MM.1S (cell line): ENCODE data around the gene KDM6A.

Source experiments
- DNase-seq: peaks from one replicate; pipeline ENCODE4 v3.0.0-alpha.2; 2015
- H2AFZ ChIP-seq: fragments of 300-600 bp; sonication (generic); 2 replicates; pipeline ENCODE4 v1.6.0; 2016; ENCODE audit warnings: antibody characterized with exemption, low read length
- H3F3A ChIP-seq: fragments of 300-600 bp; sonication (generic); 2 replicates; pipeline ENCODE4 v1.6.1; 2016; ENCODE audit warnings: mild to moderate bottlenecking, antibody characterized with exemption, low read length, moderate library complexity, mixed read lengths; ENCODE audit not compliant: insufficient read depth
- H3K27ac ChIP-seq: fragments of 300-600 bp; sonication (generic); 2 replicates; pipeline ENCODE4 v1.5.1; 2016; ENCODE audit warnings: mild to moderate bottlenecking, low read length
- H3K27me3 ChIP-seq: fragments of 300-600 bp; sonication (generic); replicated peaks from 2 replicates; pipeline ENCODE4 v1.6.0; 2016; ENCODE audit warnings: low read length; ENCODE audit not compliant: insufficient read depth
- H3K36me3 ChIP-seq: fragments of 300-600 bp; sonication (generic); replicated peaks from 2 replicates; pipeline ENCODE4 v1.6.1; 2016; ENCODE audit warnings: mild to moderate bottlenecking, low read length, mixed read lengths; ENCODE audit not compliant: insufficient read depth
- H3K4me1 ChIP-seq: fragments of 300-600 bp; sonication (generic); 2 replicates; pipeline ENCODE4 v1.6.1; 2016; ENCODE audit warnings: low read length, mixed read lengths
- H3K4me2 ChIP-seq: fragments of 300-600 bp; sonication (generic); 2 replicates; pipeline ENCODE4 v1.6.0; 2016; ENCODE audit warnings: low read depth, low read length
- H3K4me3 ChIP-seq: fragments of 300-600 bp; sonication (generic); 2 replicates; pipeline ENCODE4 v1.5.1; 2016; ENCODE audit warnings: low read length, mixed read lengths
- H3K79me2 ChIP-seq: fragments of 300-600 bp; sonication (generic); 2 replicates; pipeline ENCODE4 v1.6.1; 2016; ENCODE audit warnings: mixed run types, low read length, mixed read lengths
- H3K9ac ChIP-seq: fragments of 300-600 bp; sonication (generic); 2 replicates; pipeline ENCODE4 v1.6.1; 2016; ENCODE audit warnings: low read length, mixed read lengths
- H3K9me2 ChIP-seq: fragments of 300-600 bp; sonication (generic); replicated peaks from 2 replicates; pipeline ENCODE4 v1.6.1; 2016; ENCODE audit warnings: mild to moderate bottlenecking, low read length, mixed read lengths; ENCODE audit not compliant: insufficient read depth
- H3K9me3 ChIP-seq: fragments of 300-600 bp; sonication (generic); replicated peaks from 2 replicates; pipeline ENCODE4 v1.6.1; 2016; ENCODE audit warnings: mild to moderate bottlenecking, low read length, mixed read lengths; ENCODE audit not compliant: insufficient read depth
- H4K20me1 ChIP-seq: fragments of 300-600 bp; sonication (generic); 2 replicates; pipeline ENCODE4 v1.6.1; 2016; ENCODE audit warnings: mild to moderate bottlenecking, low read length, moderate library complexity, mixed read lengths; ENCODE audit not compliant: insufficient read depth
- CTCF ChIP-seq: fragments of 300-600 bp; sonication (generic); IDR thresholded peaks from 2 replicates; pipeline ENCODE4 v1.5.1; 2016; ENCODE audit warnings: antibody characterized with exemption, low read length, mixed read lengths
- EZH2 ChIP-seq: fragments of 300-600 bp; sonication (generic); optimal IDR thresholded peaks from 2 replicates; pipeline ENCODE3; 2017; ENCODE audit warnings: low read depth, mild to moderate bottlenecking, antibody characterized with exemption, low read length, mixed read lengths
- EZH2phosphoT487 ChIP-seq: fragments of 300-600 bp; sonication (generic); IDR thresholded peaks from 2 replicates; pipeline ENCODE4 v1.6.1; 2018; ENCODE audit warnings: antibody characterized with exemption, low read length

The KDM6A gene

DNA sequence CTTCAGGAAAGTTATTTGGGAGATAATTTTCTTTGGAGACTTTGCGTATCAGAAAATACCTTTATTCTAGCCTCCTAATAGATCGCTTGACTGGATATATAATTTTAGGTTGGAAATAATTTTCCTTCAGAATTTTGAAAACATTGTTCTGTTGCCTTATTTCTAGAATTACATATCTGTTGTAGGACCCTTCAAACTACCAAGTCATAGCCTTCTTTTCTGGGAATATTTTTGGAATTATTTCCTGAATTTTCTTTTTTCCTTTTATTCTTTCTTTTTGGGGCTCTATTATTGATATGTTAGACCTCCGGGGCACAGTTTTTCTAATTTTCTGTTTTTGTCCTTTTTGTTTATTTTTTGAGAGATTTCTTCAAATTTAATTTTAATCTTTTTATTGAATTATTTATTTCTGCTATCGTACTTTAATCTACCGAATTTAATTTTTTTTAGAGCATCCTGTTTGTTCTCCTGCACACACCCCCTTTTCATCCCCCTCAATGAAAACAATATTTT, 100.5 kb downstream of the KDM6A start:
- no peak overlapping the region for H3K27ac ChIP-seq
- no peak overlapping the region for H2AFZ ChIP-seq
- H3K4me3 ChIP-seq, result no peak overlapping the region
- H3K27me3 ChIP-seq, result no peaks in the 10 kb centered on the region
- peaks cover 79% of the 10 kb centered on the region for H3K79me2 ChIP-seq
- H3K9ac ChIP-seq, result no peak overlapping the region
- H3K4me2 ChIP-seq, result no peak overlapping the region
- no peaks in the 10 kb centered on the region for H3K9me2 ChIP-seq
- H3K4me1 ChIP-seq, result no peaks in the 10 kb centered on the region
- no peaks in the 10 kb centered on the region for H4K20me1 ChIP-seq
- TF ChIP-seq EZH2phosphoT487 (no peak), CTCF (no peak)
- DNase-seq, result no peak
- no peaks in the 10 kb centered on the region for H3K36me3 ChIP-seq
- H3F3A ChIP-seq, result no peaks in the 10 kb centered on the region
- no peaks in the 10 kb centered on the region for H3K9me3 ChIP-seq

- Histone ChIP-seq H3K4me1 (no peaks in the 10 kb centered on the region), H2AFZ (no peak overlapping the region), H3K9ac (no peak overlapping the region), H4K20me1 (no peaks in the 10 kb centered on the region), H3K36me3 (no peaks in the 10 kb centered on the region), H3K9me3 (no peaks in the 10 kb centered on the region), H3K27ac (no peak overlapping the region), H3F3A (no peaks in the 10 kb centered on the region), H3K4me2 (no peak overlapping the region), H3K27me3 (no peaks in the 10 kb centered on the region), H3K4me3 (no peak overlapping the region), H3K79me2 (peaks cover 82% of the 10 kb centered on the region), H3K9me2 (no peaks in the 10 kb centered on the region)
- DNase-seq, result no peak
- TF ChIP-seq CTCF (no peak), EZH2 (no peak), EZH2phosphoT487 (no peak)
Observed at GRCh38 chrX:44974451-44974850, 101.5 kb downstream of the KDM6A start.

DNA sequence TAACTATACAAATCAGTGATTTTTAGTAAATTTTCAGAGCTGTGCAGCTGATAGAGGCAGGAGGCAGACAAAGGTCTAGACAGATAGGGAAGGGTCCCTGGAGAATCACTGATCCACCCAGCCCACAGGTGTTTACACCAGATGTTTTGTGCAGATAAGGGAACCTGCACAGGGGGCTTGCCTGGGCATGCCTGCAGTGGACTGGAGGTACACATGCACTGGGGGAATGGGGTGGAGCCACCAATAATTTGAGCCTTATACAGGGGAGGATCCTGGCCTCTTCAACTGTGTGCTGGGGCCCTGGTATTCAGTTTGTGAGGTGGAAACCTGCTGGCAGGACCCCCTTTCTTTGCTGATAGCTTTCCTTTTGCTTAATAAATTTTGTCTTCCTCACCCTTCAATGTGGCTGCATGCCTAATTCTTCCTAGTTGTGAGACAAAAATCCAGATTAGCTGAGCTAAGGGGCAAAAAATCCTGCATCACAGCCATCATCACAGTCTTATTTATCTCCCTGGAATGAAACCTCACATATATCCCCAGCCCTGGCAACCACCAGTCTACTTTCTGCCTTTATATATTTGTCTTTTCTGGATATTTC, 102.8 kb downstream of the KDM6A start:
- no peaks in the 10 kb centered on the region for H3K9me2 ChIP-seq
- H3K27me3 ChIP-seq, result no peaks in the 10 kb centered on the region
- H3K27ac ChIP-seq, result no peak overlapping the region
- TF ChIP-seq EZH2phosphoT487 (no peak), EZH2 (no peak), CTCF (no peak)
- H3K79me2 ChIP-seq, result peaks cover 83% of the 10 kb centered on the region
- no peak overlapping the region for H2AFZ ChIP-seq
- no peaks in the 10 kb centered on the region for H3K36me3 ChIP-seq
- DNase-seq, result no peak
- H3K9ac ChIP-seq, result no peak overlapping the region
- no peaks in the 10 kb centered on the region for H3F3A ChIP-seq
- H3K9me3 ChIP-seq, result no peaks in the 10 kb centered on the region
- no peak overlapping the region for H3K4me3 ChIP-seq
- no peaks in the 10 kb centered on the region for H4K20me1 ChIP-seq
- H3K4me1 ChIP-seq, result no peaks in the 10 kb centered on the region
- no peak overlapping the region for H3K4me2 ChIP-seq
